Right lobe of liver (tissue), 6 donors: ENCODE data around the gene TMEM30A. TPM values are rescaled to one million over a fixed set of nuclear protein-coding genes. Genes with fewer than 3 reads are reported as not detected.

Experiments
- ATAC-seq, 4 donors: fragments of 200-7000 bp; cut with Tn5 transposase; one replicate each; pipeline ENCODE4 v1.9.1; 2020; ENCODE audit warnings: mild to moderate bottlenecking in 4 of 4, moderate library complexity in 4 of 4
- DNase-seq, 3 donors: peaks; one replicate each; pipeline ENCODE4 v3.0.0-alpha.2; 2020
- H3K27ac ChIP-seq, 3 donors: fragments of 200-600 bp; one replicate each; pipeline ENCODE4 v1.8.0; 2022
- H3K27me3 ChIP-seq, 2 donors: fragments of 200-600 bp; one replicate each; pipeline ENCODE4 v1.8.0; 2022
- H3K36me3 ChIP-seq, 4 donors: fragments of 200-600 bp; sonication (generic) in 1 of 4; one replicate each; pipeline versions ENCODE4 v1.5.1 to v1.8.0; 2017 to 2022; ENCODE audit warnings: control low read depth in 1 of 4
- H3K4me1 ChIP-seq, 4 donors: fragments of 200-600 bp; sonication (generic) in 1 of 4; one replicate each; pipeline versions ENCODE4 v1.5.1 to v1.8.0; 2017 to 2022; ENCODE audit warnings: control low read depth in 1 of 4
- H3K4me3 ChIP-seq, 3 donors: fragments of 200-600 bp; one replicate each; pipeline ENCODE4 v1.8.0; 2022
- H3K9me3 ChIP-seq, 4 donors: fragments of 200-600 bp; sonication (generic) in 1 of 4; one replicate each; pipeline versions ENCODE4 v1.5.1 to v1.8.0; 2017 to 2022; ENCODE audit warnings: control low read depth in 1 of 4
- CTCF ChIP-seq, 4 donors: fragments of 200-600 bp in 3 of 4; fragments of 450-650 bp in 1 of 4; IDR thresholded peaks; one replicate each; pipeline versions ENCODE4 v1.5.1 to v1.8.0; 2016 to 2022; ENCODE audit warnings: antibody characterized with exemption in 4 of 4, mild to moderate bottlenecking in 2 of 4
- POLR2A ChIP-seq: fragments of 450-650 bp; IDR thresholded peaks from one replicate; pipeline ENCODE4 v1.6.1; 2017; ENCODE audit warnings: antibody characterized with exemption, mild to moderate bottlenecking
- WGBS: methylation state at CpG from one replicate; pipeline ENCODE4 v1.1.6; 2018; ENCODE audit warnings: low coverage, low lambda C conversion rate; ENCODE audit not compliant: insufficient coverage; ENCODE audit errors: missing lambda C conversion rate; 5-methylcytosine and 5-hydroxymethylcytosine counted together
- intact Hi-C, 2 donors: fragments of 100-400 bp; cut with DNase I; formaldehyde crosslinking; loops; one replicate each; pipeline versions ENCODE4 v1.11.2 to v1.14.1; 2022
- total RNA-seq, 6 experiments: library from RNA; depleted of rRNA in 2 of 6; stranded (reverse); fragments of >200 nt in 2 of 6; fragmentation: NEBNext Ultra II Directional in 3 of 6; extraction: Animal tissue kit (Norgen Biotek cat#: 25700) in 3 of 6; gene quantifications; one replicate each; pipeline versions ENCODE4 v1.1.0 to v1.2.4, GENCODE V29; 2016 to 2023
- donor health status: DM: no; HTN: yes; CAD: no.
- donor health status: DM: no; HTN: no; CAD: no.
- donor health status: DM: no; HTN: no; CAD: no.
- donor health status: DM: no; HTN: yes; CAD: no.
- donor health status: DM: no; HTN: yes; CAD: no.

Gene TMEM30A
- total RNA-seq, 6 experiments from 2014 or later, result 40.1 to 66.8 (median 62.2) TPM

GRCh38 chr6:75262716-75263400, 21.7 kb downstream of the TMEM30A start:
- Histone ChIP-seq H3K27ac (no peak overlapping the region), H3K9me3 (no peaks in the 10 kb centered on the region), H3K4me3 (no peak overlapping the region), H3K4me1 (peaks cover 0 to 10% (median 1%) of the 10 kb centered on the region in 4 donors), H3K27me3 (no peaks in the 10 kb centered on the region), H3K36me3 (peaks cover 0 to 51% (median 12%) of the 10 kb centered on the region in 4 donors)
- ATAC-seq (no peak), DNase-seq (no peak)
- intact Hi-C loops, result no loop called here
- TF ChIP-seq POLR2A (no peak), CTCF (IDR thresholded peaks at IDR 0.05) (no peak)
- 80% methylated on average over 4 of the region's 4 CpGs for WGBS

- ATAC-seq, result no peak
- Histone ChIP-seq H3K4me3 (no peak overlapping the region), H3K4me1 (no peaks in the 10 kb centered on the region), H3K27me3 (no peaks in the 10 kb centered on the region), H3K9me3 (no peaks in the 10 kb centered on the region), H3K36me3 (peaks cover 0 to 58% (median 13%) of the 10 kb centered on the region in 4 donors), H3K27ac (no peak overlapping the region)
- no peak for TF ChIP-seq CTCF (IDR thresholded peaks at IDR 0.05)
- TF ChIP-seq POLR2A, result no peak
- no peak for DNase-seq
- WGBS, result 100% methylated on average over 1 of the region's 1 CpG
- intact Hi-C loops, result no loop called here
Observed at GRCh38 chr6:75261299-75261698, 23.3 kb downstream of the TMEM30A start.

GRCh38 chr6:75257343-75258087, 27.1 kb downstream of the TMEM30A start:
- ATAC-seq (no peak), DNase-seq (no peak)
- no peaks in the 10 kb centered on the region for H3K4me1 ChIP-seq
- H3K9me3 ChIP-seq, result no peaks in the 10 kb centered on the region
- 89% methylated on average over 1 of the region's 1 CpG for WGBS
- no peak for TF ChIP-seq POLR2A
- TF ChIP-seq CTCF (IDR thresholded peaks at IDR 0.05), result no peak
- H3K36me3 ChIP-seq, result peaks cover 2 to 45% (median 9%) of the 10 kb centered on the region in 4 donors
- H3K27ac ChIP-seq, result no peak overlapping the region
- H3K4me3 ChIP-seq, result no peak overlapping the region
- intact Hi-C loops, result no loop called here
- H3K27me3 ChIP-seq, result no peaks in the 10 kb centered on the region

GRCh38 chr6:75250552-75250951, 34.0 kb downstream of the TMEM30A start:
- Histone ChIP-seq H3K27me3 (no peaks in the 10 kb centered on the region), H3K27ac (no peak overlapping the region), H3K36me3 (peaks cover 0 to 7% (median 1%) of the 10 kb centered on the region in 4 donors), H3K4me1 (no peaks in the 10 kb centered on the region), H3K9me3 (no peaks in the 10 kb centered on the region), H3K4me3 (no peak overlapping the region)
- ATAC-seq (no peak), DNase-seq (no peak)
- intact Hi-C loops, result no loop called here
- TF ChIP-seq POLR2A, result no peak
- no peak for TF ChIP-seq CTCF (IDR thresholded peaks at IDR 0.05)
- WGBS, result 66% methylated on average over 2 of the region's 2 CpGs
